ENCODE results near the gene CYFIP1. TPM values are rescaled to one million over a fixed set of nuclear protein-coding genes. Genes with fewer than 3 reads are reported as not detected.

Gene CYFIP1
- total RNA-seq, 1 donor from 2014 or later: 116 TPM

DNA sequence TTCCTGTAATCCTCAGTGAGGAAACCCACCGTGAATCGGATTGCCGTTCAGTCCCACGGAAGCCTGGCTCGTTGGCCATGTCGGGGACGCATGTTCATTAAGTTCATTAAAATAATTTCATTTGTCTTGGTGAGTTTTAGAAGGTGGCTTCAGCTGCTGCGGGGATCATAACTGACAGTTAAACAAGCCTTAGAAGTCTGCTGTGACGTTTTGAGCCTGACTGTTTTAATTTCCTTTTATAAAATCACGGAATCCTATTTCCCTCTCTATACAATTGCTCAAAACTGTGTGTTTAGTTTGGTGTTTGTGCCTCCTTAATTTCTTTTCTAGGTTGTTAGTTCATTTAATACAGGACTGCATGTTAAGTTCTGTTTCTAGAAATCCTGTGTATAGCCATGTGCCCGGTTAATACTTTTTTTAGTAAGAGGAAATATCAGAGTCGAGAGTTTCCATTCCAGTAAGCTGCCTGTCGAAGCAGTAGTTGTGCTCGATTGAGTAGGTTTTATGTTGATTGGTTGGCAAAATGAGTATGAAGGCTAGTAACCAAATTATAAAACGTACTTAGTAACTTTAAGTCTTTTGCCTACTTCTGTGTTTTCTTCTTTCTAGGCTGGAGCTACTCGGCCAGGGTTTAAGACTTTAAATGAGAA, 141.0 kb downstream of the CYFIP1 start:
- H3K27me3 Mint-ChIP-seq (ENCODE audit: low read depth, unreplicated experiment): no peaks in the 10 kb centered on the region
- Histone ChIP-seq H3K4me3 (ENCODE audit: insufficient read depth, low read depth, low read length) (peak overlapping the region; percentile 83), H3K27ac (ENCODE audit: low read depth, low read length) (peak overlapping the region; percentile 90), H3K4me1 (ENCODE audit: insufficient read depth, low read length) (peaks cover 5% of the 10 kb centered on the region), H3K9ac (ENCODE audit: low read length) (peak overlapping the region; percentile 88), H3K4me2 (ENCODE audit: low read length) (peak overlapping the region; percentile 89), H3K27me3 (ENCODE audit: insufficient read depth, low read length) (no peaks in the 10 kb centered on the region), H2AFZ (ENCODE audit: low read depth, low read length) (peak overlapping the region; percentile 80), H4K20me1 (ENCODE audit: insufficient read depth, low read length) (peaks cover 21% of the 10 kb centered on the region), H3K36me3 (ENCODE audit: insufficient read depth, low read length) (peaks cover 4% of the 10 kb centered on the region), H3K9me3 (ENCODE audit: insufficient read depth, low read depth, low read length) (no peaks in the 10 kb centered on the region), H3K79me2 (ENCODE audit: insufficient read depth, low read length) (peaks cover 54% of the 10 kb centered on the region)
- H3K4me1 Mint-ChIP-seq (ENCODE audit: low read depth, unreplicated experiment): peaks cover 15% of the 10 kb centered on the region
- TF ChIP-seq, protein P1, sequence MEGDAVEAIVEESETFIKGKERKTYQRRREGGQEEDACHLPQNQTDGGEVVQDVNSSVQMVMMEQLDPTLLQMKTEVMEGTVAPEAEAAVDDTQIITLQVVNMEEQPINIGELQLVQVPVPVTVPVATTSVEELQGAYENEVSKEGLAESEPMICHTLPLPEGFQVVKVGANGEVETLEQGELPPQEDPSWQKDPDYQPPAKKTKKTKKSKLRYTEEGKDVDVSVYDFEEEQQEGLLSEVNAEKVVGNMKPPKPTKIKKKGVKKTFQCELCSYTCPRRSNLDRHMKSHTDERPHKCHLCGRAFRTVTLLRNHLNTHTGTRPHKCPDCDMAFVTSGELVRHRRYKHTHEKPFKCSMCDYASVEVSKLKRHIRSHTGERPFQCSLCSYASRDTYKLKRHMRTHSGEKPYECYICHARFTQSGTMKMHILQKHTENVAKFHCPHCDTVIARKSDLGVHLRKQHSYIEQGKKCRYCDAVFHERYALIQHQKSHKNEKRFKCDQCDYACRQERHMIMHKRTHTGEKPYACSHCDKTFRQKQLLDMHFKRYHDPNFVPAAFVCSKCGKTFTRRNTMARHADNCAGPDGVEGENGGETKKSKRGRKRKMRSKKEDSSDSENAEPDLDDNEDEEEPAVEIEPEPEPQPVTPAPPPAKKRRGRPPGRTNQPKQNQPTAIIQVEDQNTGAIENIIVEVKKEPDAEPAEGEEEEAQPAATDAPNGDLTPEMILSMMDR (IDR thresholded peaks at IDR 0.05; ENCODE audit: insufficient read depth, low read depth, low read length): no peak
- TF ChIP-seq EZH2 (IDR thresholded peaks at IDR 0.05; ENCODE audit: insufficient read depth, low read length): no peak
- peak overlapping the region; percentile 97 for H3K27ac Mint-ChIP-seq (ENCODE audit: unreplicated experiment)
- no peak for FAIRE-seq
- H3K9me3 Mint-ChIP-seq (ENCODE audit: unreplicated experiment): no peaks in the 10 kb centered on the region
- no peaks in the 10 kb centered on the region for H3K36me3 Mint-ChIP-seq (ENCODE audit: low read depth, unreplicated experiment)
- peak; percentile 16 for DNase-seq (ENCODE audit: low read depth)
- H3K4me3 Mint-ChIP-seq (ENCODE audit: unreplicated experiment): peak overlapping the region; percentile 99

DNA sequence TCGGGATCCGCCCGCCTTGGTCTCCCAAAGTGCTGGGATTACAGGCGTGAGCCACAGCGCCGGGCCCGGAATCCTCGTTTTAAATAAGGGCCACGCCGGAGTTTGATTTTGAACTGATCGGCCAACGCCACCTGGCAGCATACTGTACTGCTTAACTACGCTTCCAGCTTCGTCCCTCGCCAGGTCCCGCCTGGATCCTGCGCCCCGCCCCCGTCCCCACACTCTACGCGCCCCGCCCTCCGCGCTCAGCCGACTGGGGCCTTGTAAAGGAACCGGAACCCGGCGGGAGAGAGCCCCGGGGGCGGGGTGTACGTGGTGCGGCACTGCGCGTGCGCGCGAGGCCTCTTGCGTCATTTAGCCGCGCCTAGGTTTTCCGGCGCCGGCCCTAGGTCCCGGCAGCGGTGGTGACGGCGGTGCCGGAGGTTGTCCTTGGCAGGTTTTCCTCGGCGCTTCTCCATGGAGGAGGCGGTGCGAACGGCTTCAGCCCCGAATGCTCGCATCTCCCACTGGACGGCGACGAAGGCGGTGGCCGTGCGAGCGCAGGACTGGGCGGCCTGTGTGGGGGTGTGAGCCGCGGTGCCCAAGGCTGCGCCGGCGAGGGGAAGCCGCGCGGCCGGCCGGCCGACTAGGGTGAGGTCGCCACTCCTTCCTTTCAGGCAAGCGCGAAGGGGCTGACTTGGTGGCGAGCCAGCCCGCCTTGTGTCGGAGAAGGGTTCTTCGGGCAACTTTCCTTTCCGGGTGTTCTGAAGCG, 141.7 kb downstream of the CYFIP1 start, which contains the start of gene NIPA2:
Gene NIPA2, plus strand, starts transcription at position 375 of the 751 bp plus-strand sequence. CDS start 13,066 bp downstream, outside the sequence.
- Histone ChIP-seq H3K36me3 (ENCODE audit: insufficient read depth, low read length) (no peaks in the 10 kb centered on the region), H3K4me1 (ENCODE audit: insufficient read depth, low read length) (peaks cover 5% of the 10 kb centered on the region), H3K79me2 (ENCODE audit: insufficient read depth, low read length) (peaks cover 47% of the 10 kb centered on the region), H3K4me3 (ENCODE audit: insufficient read depth, low read depth, low read length) (peak within 1 kb of the TSS; percentile 83), H3K27ac (ENCODE audit: low read depth, low read length) (peak within 1 kb of the TSS; percentile 90), H3K9ac (ENCODE audit: low read length) (peak within 1 kb of the TSS; percentile 88), H3K4me2 (ENCODE audit: low read length) (peak within 1 kb of the TSS; percentile 89), H2AFZ (ENCODE audit: low read depth, low read length) (peak within 1 kb of the TSS; percentile 80), H3K27me3 (ENCODE audit: insufficient read depth, low read length) (no peaks in the 10 kb centered on the region), H4K20me1 (ENCODE audit: insufficient read depth, low read length) (peaks cover 15% of the 10 kb centered on the region), H3K9me3 (ENCODE audit: insufficient read depth, low read depth, low read length) (no peaks in the 10 kb centered on the region)
- TF ChIP-seq, protein P1 (IDR thresholded peaks at IDR 0.05; ENCODE audit: insufficient read depth, low read depth, low read length): no peak
- no peak for TF ChIP-seq EZH2 (IDR thresholded peaks at IDR 0.05; ENCODE audit: insufficient read depth, low read length)
- peak; percentile 89 for DNase-seq (ENCODE audit: low read depth)
- Mint-ChIP-seq H3K4me1 (ENCODE audit: low read depth, unreplicated experiment) (peaks cover 15% of the 10 kb centered on the region), H3K4me3 (ENCODE audit: unreplicated experiment) (peak within 1 kb of the TSS; percentile 99), H3K27ac (ENCODE audit: unreplicated experiment) (peak within 1 kb of the TSS; percentile 97), H3K36me3 (ENCODE audit: low read depth, unreplicated experiment) (no peaks in the 10 kb centered on the region), H3K27me3 (ENCODE audit: low read depth, unreplicated experiment) (no peaks in the 10 kb centered on the region), H3K9me3 (ENCODE audit: unreplicated experiment) (no peaks in the 10 kb centered on the region)
- no peak for FAIRE-seq

Data from astrocyte (in vitro differentiated cells and primary cell).